ENCODE results near the gene DGKI. TPM values are rescaled to one million over a fixed set of nuclear protein-coding genes. Genes with fewer than 3 reads are reported as not detected.

The DGKI gene
- total RNA-seq, 5 donors from 2014 or later (not counting 1 experiment from before 2014, with no cell fraction given): not detected

DNA sequence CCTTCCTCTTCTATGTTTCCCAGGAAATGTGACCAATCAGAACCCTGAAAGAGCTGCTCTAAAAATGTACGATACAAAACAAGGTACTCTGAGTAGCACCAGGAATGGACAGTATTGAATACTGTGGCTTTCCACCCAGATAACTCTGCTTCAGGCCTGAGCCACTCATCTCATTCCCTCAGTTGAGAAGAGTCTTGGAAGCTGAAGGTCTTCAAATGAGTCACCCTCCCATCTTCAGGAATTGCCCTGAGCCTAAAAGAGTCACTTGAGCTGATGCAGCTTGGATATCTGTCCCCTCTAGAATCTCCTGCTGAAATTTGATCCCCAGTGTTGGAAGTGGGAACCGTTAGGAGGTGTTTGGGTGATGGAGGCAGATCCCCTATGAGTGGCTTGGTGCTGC, 210.4 kb downstream of the DGKI start:
- H3K27ac Mint-ChIP-seq: no peak overlapping the region
- H3K36me3 ChIP-seq (ENCODE audit: control insufficient read depth in 2 of 2, extremely low read depth in 1 of 2, insufficient read depth in 1 of 2, low read length in 1 of 2): no peaks in the 10 kb centered on the region
- H3K4me1 Mint-ChIP-seq: no peaks in the 10 kb centered on the region
- no peaks in the 10 kb centered on the region for H3K27me3 ChIP-seq (replicated peaks in 1 of 2; ENCODE audit: control insufficient read depth in 2 of 2, extremely low read depth in 1 of 2, insufficient read depth in 2 of 2, low read length in 1 of 2)
- POLR2A ChIA-PET: no interaction called here
- H3K27me3 Mint-ChIP-seq: peaks cover 0 to 8% of the 10 kb centered on the region in 2 donors
- 100% methylated on average over 1 of the region's 2 CpGs for WGBS (ENCODE audit: insufficient coverage)
- no peak for DNase-seq
- no peak overlapping the region for H3K4me3 ChIP-seq (ENCODE audit: control insufficient read depth in 1 of 2, extremely low read depth in 1 of 2, low read length in 1 of 2)
- no peaks in the 10 kb centered on the region for H3K9me3 ChIP-seq
- CTCF ChIA-PET: no interaction called here
- ATAC-seq (replicated peaks in 1 of 4): no peak
- H3K4me3 Mint-ChIP-seq: no peak overlapping the region
- no peaks in the 10 kb centered on the region for H3K36me3 Mint-ChIP-seq
- H3K4me1 ChIP-seq (ENCODE audit: control insufficient read depth in 1 of 2, extremely low read depth in 1 of 2, insufficient read depth in 2 of 2, low read length in 2 of 2): no peaks in the 10 kb centered on the region
- no peaks in the 10 kb centered on the region for H3K9me3 Mint-ChIP-seq
- H3K27ac ChIP-seq (ENCODE audit: low read length): no peak overlapping the region

DNA sequence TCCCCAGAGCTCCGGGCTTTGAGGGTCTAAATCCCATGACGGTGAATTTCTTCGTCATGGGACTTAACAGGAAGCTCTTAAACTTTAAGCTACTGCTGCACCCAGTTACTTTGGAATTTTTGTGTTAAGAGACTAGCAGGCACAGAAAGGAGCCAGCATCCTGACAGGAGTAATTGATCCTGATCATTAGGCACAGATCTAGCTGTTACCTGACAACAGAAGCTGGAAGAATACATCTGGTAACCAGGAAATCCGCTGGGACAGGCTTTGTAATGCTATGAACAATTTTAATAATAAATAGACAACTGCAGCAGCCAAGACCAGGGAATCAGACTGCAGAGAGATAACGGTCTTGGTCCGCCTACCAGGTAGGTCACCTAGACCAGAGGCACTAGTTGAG, 210.9 kb downstream of the DGKI start:
- DNase-seq: no peak
- H3K9me3 Mint-ChIP-seq: no peaks in the 10 kb centered on the region
- Histone ChIP-seq H3K27ac (ENCODE audit: low read length) (no peak overlapping the region), H3K4me1 (ENCODE audit: control insufficient read depth in 1 of 2, extremely low read depth in 1 of 2, insufficient read depth in 2 of 2, low read length in 2 of 2) (no peaks in the 10 kb centered on the region), H3K4me3 (ENCODE audit: control insufficient read depth in 1 of 2, extremely low read depth in 1 of 2, low read length in 1 of 2) (no peak overlapping the region), H3K9me3 (no peaks in the 10 kb centered on the region), H3K27me3 (replicated peaks in 1 of 2; ENCODE audit: control insufficient read depth in 2 of 2, extremely low read depth in 1 of 2, insufficient read depth in 2 of 2, low read length in 1 of 2) (no peaks in the 10 kb centered on the region), H3K36me3 (ENCODE audit: control insufficient read depth in 2 of 2, extremely low read depth in 1 of 2, insufficient read depth in 1 of 2, low read length in 1 of 2) (no peaks in the 10 kb centered on the region)
- WGBS (ENCODE audit: insufficient coverage): 97% methylated on average over 3 of the region's 6 CpGs
- CTCF ChIA-PET: no interaction called here
- H3K27me3 Mint-ChIP-seq: peaks cover 0 to 4% of the 10 kb centered on the region in 2 donors
- no peak overlapping the region for H3K4me3 Mint-ChIP-seq
- H3K36me3 Mint-ChIP-seq: no peaks in the 10 kb centered on the region
- ATAC-seq (replicated peaks in 1 of 4): no peak
- H3K4me1 Mint-ChIP-seq: no peaks in the 10 kb centered on the region
- H3K27ac Mint-ChIP-seq: no peak overlapping the region
- POLR2A ChIA-PET: no interaction called here

GRCh38 chr7:137635132-137635531, 211.6 kb downstream of the DGKI start:
- no peaks in the 10 kb centered on the region for H3K36me3 Mint-ChIP-seq
- Histone ChIP-seq H3K4me1 (ENCODE audit: control insufficient read depth in 1 of 2, extremely low read depth in 1 of 2, insufficient read depth in 2 of 2, low read length in 2 of 2) (no peaks in the 10 kb centered on the region), H3K9me3 (no peaks in the 10 kb centered on the region), H3K27me3 (replicated peaks in 1 of 2; ENCODE audit: control insufficient read depth in 2 of 2, extremely low read depth in 1 of 2, insufficient read depth in 2 of 2, low read length in 1 of 2) (no peaks in the 10 kb centered on the region), H3K4me3 (ENCODE audit: control insufficient read depth in 1 of 2, extremely low read depth in 1 of 2, low read length in 1 of 2) (no peak overlapping the region), H3K27ac (ENCODE audit: low read length) (no peak overlapping the region), H3K36me3 (ENCODE audit: control insufficient read depth in 2 of 2, extremely low read depth in 1 of 2, insufficient read depth in 1 of 2, low read length in 1 of 2) (no peaks in the 10 kb centered on the region)
- no peak overlapping the region for H3K27ac Mint-ChIP-seq
- no peak for DNase-seq
- ChIA-PET CTCF (no interaction called here), POLR2A (no interaction called here)
- no peak overlapping the region for H3K4me3 Mint-ChIP-seq
- no peaks in the 10 kb centered on the region for H3K27me3 Mint-ChIP-seq
- no peak for ATAC-seq (replicated peaks in 1 of 4)
- WGBS (ENCODE audit: insufficient coverage): 40% methylated on average over 1 of the region's 3 CpGs
- H3K4me1 Mint-ChIP-seq: no peaks in the 10 kb centered on the region
- H3K9me3 Mint-ChIP-seq: no peaks in the 10 kb centered on the region

DNA sequence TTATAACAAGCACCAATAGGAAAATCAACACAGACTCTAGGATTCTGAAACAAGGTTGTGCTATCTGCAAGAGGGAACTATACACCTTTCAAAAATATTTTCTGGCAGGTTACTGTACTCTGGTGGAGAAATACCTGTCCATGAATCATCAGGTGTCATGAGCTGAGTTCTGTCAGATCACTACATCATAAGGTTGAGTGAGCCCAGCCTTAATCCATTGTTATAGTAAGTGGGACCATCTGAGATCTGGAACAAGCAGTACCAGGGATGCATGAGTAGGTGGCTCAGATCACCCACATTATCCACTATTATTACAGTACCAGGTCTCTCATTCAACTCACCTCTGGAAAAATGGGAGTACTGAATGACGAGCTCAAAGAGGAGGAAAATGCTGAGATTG, 212.4 kb downstream of the DGKI start:
- Mint-ChIP-seq H3K4me3 (no peak overlapping the region), H3K36me3 (no peaks in the 10 kb centered on the region), H3K9me3 (no peaks in the 10 kb centered on the region), H3K4me1 (no peaks in the 10 kb centered on the region), H3K27ac (no peak overlapping the region), H3K27me3 (no peaks in the 10 kb centered on the region)
- H3K4me3 ChIP-seq (ENCODE audit: control insufficient read depth in 1 of 2, extremely low read depth in 1 of 2, low read length in 1 of 2): no peak overlapping the region
- no peaks in the 10 kb centered on the region for H3K4me1 ChIP-seq (ENCODE audit: control insufficient read depth in 1 of 2, extremely low read depth in 1 of 2, insufficient read depth in 2 of 2, low read length in 2 of 2)
- DNase-seq: no peak
- no peak for ATAC-seq (replicated peaks in 1 of 4)
- no CpG with 5 or more reads among the region's 1 CpG for WGBS (ENCODE audit: insufficient coverage)
- ChIA-PET POLR2A (no interaction called here), CTCF (no interaction called here)
- no peaks in the 10 kb centered on the region for H3K36me3 ChIP-seq (ENCODE audit: control insufficient read depth in 2 of 2, extremely low read depth in 1 of 2, insufficient read depth in 1 of 2, low read length in 1 of 2)
- no peak overlapping the region for H3K27ac ChIP-seq (ENCODE audit: low read length)
- no peaks in the 10 kb centered on the region for H3K9me3 ChIP-seq
- H3K27me3 ChIP-seq (replicated peaks in 1 of 2; ENCODE audit: control insufficient read depth in 2 of 2, extremely low read depth in 1 of 2, insufficient read depth in 2 of 2, low read length in 1 of 2): no peaks in the 10 kb centered on the region

GRCh38 chr7:137633133-137633532, 213.6 kb downstream of the DGKI start:
- Histone ChIP-seq H3K27me3 (replicated peaks in 1 of 2; ENCODE audit: control insufficient read depth in 2 of 2, extremely low read depth in 1 of 2, insufficient read depth in 2 of 2, low read length in 1 of 2) (peaks cover 0 to 2% of the 10 kb centered on the region in 2 experiments), H3K9me3 (no peaks in the 10 kb centered on the region), H3K4me1 (ENCODE audit: control insufficient read depth in 1 of 2, extremely low read depth in 1 of 2, insufficient read depth in 2 of 2, low read length in 2 of 2) (no peaks in the 10 kb centered on the region), H3K4me3 (ENCODE audit: control insufficient read depth in 1 of 2, extremely low read depth in 1 of 2, low read length in 1 of 2) (no peak overlapping the region), H3K36me3 (ENCODE audit: control insufficient read depth in 2 of 2, extremely low read depth in 1 of 2, insufficient read depth in 1 of 2, low read length in 1 of 2) (no peaks in the 10 kb centered on the region), H3K27ac (ENCODE audit: low read length) (no peak overlapping the region)
- CTCF ChIA-PET: interaction anchor here in 1 of 2 donors (0.5 kb wide), 1 partner anchor 9 kb away, joined by 3 read pairs; no protein-coding TSS in a partner anchor
- POLR2A ChIA-PET: no interaction called here
- ATAC-seq (replicated peaks in 1 of 4) (no peak), DNase-seq (no peak)
- peaks cover 2 to 4% of the 10 kb centered on the region in 2 donors for H3K27me3 Mint-ChIP-seq
- no peak overlapping the region for H3K4me3 Mint-ChIP-seq
- no CpG with 5 or more reads among the region's 5 CpGs for WGBS (ENCODE audit: insufficient coverage)
- no peaks in the 10 kb centered on the region for H3K36me3 Mint-ChIP-seq
- H3K9me3 Mint-ChIP-seq: no peaks in the 10 kb centered on the region
- H3K27ac Mint-ChIP-seq: no peak overlapping the region
- no peaks in the 10 kb centered on the region for H3K4me1 Mint-ChIP-seq

DNA sequence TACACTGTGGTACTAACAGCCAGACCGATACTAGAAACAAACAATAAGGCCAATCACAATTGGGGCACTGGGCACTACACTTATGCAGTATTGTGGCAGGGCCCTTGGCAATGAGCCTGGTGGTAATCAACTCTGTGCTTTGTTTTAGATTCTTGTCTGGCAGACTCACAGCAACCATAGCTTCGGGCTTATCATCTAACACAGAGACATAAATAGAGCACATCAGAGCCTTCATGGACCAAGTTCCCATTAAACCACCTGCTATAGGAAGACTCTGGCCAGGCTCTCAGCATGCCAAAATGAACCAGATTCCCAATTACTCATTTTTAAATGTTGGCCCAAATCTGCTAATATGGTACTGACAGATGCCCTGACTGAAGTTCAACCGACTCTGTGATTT, 218.6 kb downstream of the DGKI start:
- POLR2A ChIA-PET: no interaction called here
- H3K27me3 ChIP-seq (replicated peaks in 1 of 2; ENCODE audit: control insufficient read depth in 2 of 2, extremely low read depth in 1 of 2, insufficient read depth in 2 of 2, low read length in 1 of 2): peaks cover 2 to 8% of the 10 kb centered on the region in 2 experiments
- CTCF ChIA-PET: interaction anchor here in 1 of 2 donors (1.5 kb wide), 1 partner anchor 25 kb away, joined by 3 read pairs; no protein-coding TSS in a partner anchor

More for the DNA sequence above, 218.6 kb downstream of the DGKI start:
- H3K27ac ChIP-seq (ENCODE audit: low read length): no peak overlapping the region
- no peaks in the 10 kb centered on the region for H3K4me1 Mint-ChIP-seq
- no peak overlapping the region for H3K4me3 Mint-ChIP-seq
- no peaks in the 10 kb centered on the region for H3K9me3 ChIP-seq
- peaks cover 0 to 2% of the 10 kb centered on the region in 2 experiments for H3K4me1 ChIP-seq (ENCODE audit: control insufficient read depth in 1 of 2, extremely low read depth in 1 of 2, insufficient read depth in 2 of 2, low read length in 2 of 2)
- H3K4me3 ChIP-seq (ENCODE audit: control insufficient read depth in 1 of 2, extremely low read depth in 1 of 2, low read length in 1 of 2): no peak overlapping the region
- DNase-seq: no peak
- no peaks in the 10 kb centered on the region for H3K36me3 ChIP-seq (ENCODE audit: control insufficient read depth in 2 of 2, extremely low read depth in 1 of 2, insufficient read depth in 1 of 2, low read length in 1 of 2)
- H3K9me3 Mint-ChIP-seq: no peaks in the 10 kb centered on the region
- H3K27ac Mint-ChIP-seq: no peak overlapping the region
- no peak for ATAC-seq (replicated peaks in 1 of 4)
- H3K27me3 Mint-ChIP-seq: peaks cover 20 to 24% of the 10 kb centered on the region in 2 donors
- WGBS (ENCODE audit: insufficient coverage): 86% methylated on average over 1 of the region's 3 CpGs
- no peaks in the 10 kb centered on the region for H3K36me3 Mint-ChIP-seq

Measured in T-cell (primary cell).